SH-SY5Y (cell line): ENCODE results near the gene MUC16.

Experiments used
- GATA2 ChIP-seq: IDR thresholded peaks from 2 replicates; pipeline ENCODE4 v1.6.1; 2011; ENCODE audit warnings: mild to moderate bottlenecking, low read depth, low read length
- GATA3 ChIP-seq: IDR thresholded peaks from 2 replicates; pipeline ENCODE4 v1.6.1; 2011; ENCODE audit warnings: low read depth, mild to moderate bottlenecking, low read length, moderate library complexity

DNA sequence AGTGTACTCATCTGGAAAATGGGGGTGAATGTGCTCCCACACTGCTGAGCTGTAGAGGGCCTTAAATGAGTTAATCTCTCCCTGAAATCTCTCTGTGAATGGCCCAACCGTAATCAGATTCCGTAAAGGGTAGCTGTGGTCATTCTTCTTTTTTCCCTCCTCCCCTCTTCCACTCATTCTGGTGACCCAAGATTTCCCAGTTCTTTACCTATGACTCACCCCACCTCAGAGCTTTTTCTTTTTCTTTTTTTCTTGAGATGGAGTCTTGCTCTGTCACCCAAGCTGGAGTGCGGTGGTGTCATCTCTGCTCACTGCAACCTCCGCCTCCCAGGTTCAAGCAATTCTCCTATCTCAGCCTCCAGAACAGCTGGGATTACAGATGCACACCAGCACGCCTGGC lies 33.3 kb upstream of the MUC16 start:
- TF ChIP-seq GATA3 (no peak), GATA2 (no peak)
